Right lobe of liver (tissue), 6 donors: ENCODE data around the gene FGF2. TPM values are rescaled to one million over a fixed set of nuclear protein-coding genes. Genes with fewer than 3 reads are reported as not detected.

Experiments used
- ATAC-seq, 4 donors: fragments of 200-7000 bp; cut with Tn5 transposase; one replicate each; pipeline ENCODE4 v1.9.1; 2020; ENCODE audit warnings: mild to moderate bottlenecking in 4 of 4, moderate library complexity in 4 of 4
- DNase-seq, 3 donors: peaks; one replicate each; pipeline ENCODE4 v3.0.0-alpha.2; 2020
- H3K27ac ChIP-seq, 3 donors: fragments of 200-600 bp; one replicate each; pipeline ENCODE4 v1.8.0; 2022
- H3K27me3 ChIP-seq, 2 donors: fragments of 200-600 bp; one replicate each; pipeline ENCODE4 v1.8.0; 2022
- H3K36me3 ChIP-seq, 4 donors: fragments of 200-600 bp; sonication (generic) in 1 of 4; one replicate each; pipeline versions ENCODE4 v1.5.1 to v1.8.0; 2017 to 2022; ENCODE audit warnings: control low read depth in 1 of 4
- H3K4me1 ChIP-seq, 4 donors: fragments of 200-600 bp; sonication (generic) in 1 of 4; one replicate each; pipeline versions ENCODE4 v1.5.1 to v1.8.0; 2017 to 2022; ENCODE audit warnings: control low read depth in 1 of 4
- H3K4me3 ChIP-seq, 3 donors: fragments of 200-600 bp; one replicate each; pipeline ENCODE4 v1.8.0; 2022
- H3K9me3 ChIP-seq, 4 donors: fragments of 200-600 bp; sonication (generic) in 1 of 4; one replicate each; pipeline versions ENCODE4 v1.5.1 to v1.8.0; 2017 to 2022; ENCODE audit warnings: control low read depth in 1 of 4
- CTCF ChIP-seq, 4 donors: fragments of 200-600 bp in 3 of 4; fragments of 450-650 bp in 1 of 4; IDR thresholded peaks; one replicate each; pipeline versions ENCODE4 v1.5.1 to v1.8.0; 2016 to 2022; ENCODE audit warnings: antibody characterized with exemption in 4 of 4, mild to moderate bottlenecking in 2 of 4
- POLR2A ChIP-seq: fragments of 450-650 bp; IDR thresholded peaks from one replicate; pipeline ENCODE4 v1.6.1; 2017; ENCODE audit warnings: antibody characterized with exemption, mild to moderate bottlenecking
- WGBS: methylation state at CpG from one replicate; pipeline ENCODE4 v1.1.6; 2018; ENCODE audit warnings: low coverage, low lambda C conversion rate; ENCODE audit not compliant: insufficient coverage; ENCODE audit errors: missing lambda C conversion rate; 5-methylcytosine and 5-hydroxymethylcytosine counted together
- intact Hi-C, 2 donors: fragments of 100-400 bp; cut with DNase I; formaldehyde crosslinking; loops; one replicate each; pipeline versions ENCODE4 v1.11.2 to v1.14.1; 2022
- total RNA-seq, 6 experiments: library from RNA; depleted of rRNA in 2 of 6; stranded (reverse); fragments of >200 nt in 2 of 6; fragmentation: NEBNext Ultra II Directional in 3 of 6; extraction: Animal tissue kit (Norgen Biotek cat#: 25700) in 3 of 6; gene quantifications; one replicate each; pipeline versions ENCODE4 v1.1.0 to v1.2.4, GENCODE V29; 2016 to 2023
- donor health status: DM: no; HTN: yes; CAD: no.
- donor health status: DM: no; HTN: no; CAD: no.
- donor health status: DM: no; HTN: no; CAD: no.
- donor health status: DM: no; HTN: yes; CAD: no.
- donor health status: DM: no; HTN: yes; CAD: no.

The FGF2 gene
- total RNA-seq, 6 experiments from 2014 or later: 0.88 to 1.6 (median 1.1) TPM

DNA sequence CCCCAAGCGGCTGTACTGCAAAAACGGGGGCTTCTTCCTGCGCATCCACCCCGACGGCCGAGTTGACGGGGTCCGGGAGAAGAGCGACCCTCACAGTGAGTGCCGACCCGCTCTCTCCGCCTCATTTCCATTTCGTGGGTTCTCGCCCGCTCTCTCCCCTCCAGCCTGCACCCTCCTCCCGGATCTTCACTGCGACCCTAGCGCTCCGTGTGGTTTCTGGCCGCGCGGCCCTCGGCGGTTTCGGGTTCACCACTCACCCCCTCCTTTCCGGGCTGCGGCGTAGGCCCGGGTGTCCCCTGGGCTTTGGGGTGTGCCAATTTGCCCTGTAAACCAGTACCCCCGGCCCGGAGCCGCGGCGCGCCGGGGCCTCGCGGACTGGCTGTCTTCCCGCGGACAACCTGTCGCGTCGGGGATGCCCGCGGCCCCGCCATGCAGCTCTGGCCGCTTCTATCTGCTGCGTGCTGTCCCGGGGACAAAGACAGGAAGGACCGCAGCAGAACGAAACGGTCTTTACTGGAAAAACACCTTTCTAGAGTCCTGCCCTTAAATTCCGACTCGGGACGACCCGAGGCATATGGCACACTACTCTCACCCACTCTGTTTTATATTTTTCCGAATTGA, 737 bp downstream of the FGF2 start:
- intact Hi-C loops: no loop called here
- Histone ChIP-seq H3K27me3 (no peaks in the 10 kb centered on the region), H3K36me3 (no peaks in the 10 kb centered on the region), H3K4me1 (peaks cover 0 to 13% (median 0%) of the 10 kb centered on the region in 4 donors), H3K4me3 (peak overlapping the region; percentile 54 to 63 (median 57)), H3K9me3 (no peaks in the 10 kb centered on the region), H3K27ac (peak overlapping the region in 1 of 3 donors; percentile 16)
- no peak for TF ChIP-seq CTCF (IDR thresholded peaks at IDR 0.05)
- TF ChIP-seq POLR2A: no peak
- DNase-seq (peak; percentile 30 to 58 (median 46)), ATAC-seq (peak; percentile 70 to 81 (median 70))
- 1% methylated on average over 25 of the region's 57 CpGs for WGBS

GRCh38 chr4:122827879-122828601, 1.4 kb downstream of the FGF2 start:
- DNase-seq: no peak
- intact Hi-C loops: no loop called here
- peak; percentile 59 to 78 (median 70) for ATAC-seq
- TF ChIP-seq CTCF (IDR thresholded peaks at IDR 0.05): peak in 1 of 4 donors; percentile 20
- no peak for TF ChIP-seq POLR2A
- H3K27ac ChIP-seq: no peak overlapping the region
- WGBS: 18% methylated on average over 10 of the region's 10 CpGs
- peaks cover 0 to 13% (median 0%) of the 10 kb centered on the region in 4 donors for H3K4me1 ChIP-seq
- no peaks in the 10 kb centered on the region for H3K9me3 ChIP-seq
- no peaks in the 10 kb centered on the region for H3K27me3 ChIP-seq
- peak overlapping the region; percentile 54 to 63 (median 57) for H3K4me3 ChIP-seq
- H3K36me3 ChIP-seq: no peaks in the 10 kb centered on the region

GRCh38 chr4:122830426-122831095, 3.9 kb downstream of the FGF2 start:
- H3K27ac ChIP-seq: no peak overlapping the region
- TF ChIP-seq POLR2A (no peak), CTCF (IDR thresholded peaks at IDR 0.05) (no peak)
- no peaks in the 10 kb centered on the region for H3K27me3 ChIP-seq
- H3K36me3 ChIP-seq: no peaks in the 10 kb centered on the region
- intact Hi-C loops: no loop called here
- no peak for DNase-seq
- H3K4me3 ChIP-seq: no peak overlapping the region
- no peak for ATAC-seq
- H3K4me1 ChIP-seq: peaks cover 0 to 13% (median 0%) of the 10 kb centered on the region in 4 donors
- no peaks in the 10 kb centered on the region for H3K9me3 ChIP-seq
- 85% methylated on average over 5 of the region's 5 CpGs for WGBS

GRCh38 chr4:122831515-122832196, 5.0 kb downstream of the FGF2 start:
- Histone ChIP-seq H3K9me3 (no peaks in the 10 kb centered on the region), H3K4me1 (peaks cover 0 to 13% (median 0%) of the 10 kb centered on the region in 4 donors), H3K4me3 (no peak overlapping the region), H3K36me3 (no peaks in the 10 kb centered on the region), H3K27me3 (no peaks in the 10 kb centered on the region), H3K27ac (no peak overlapping the region)
- intact Hi-C loops: no loop called here
- no peak for TF ChIP-seq POLR2A
- no peak for TF ChIP-seq CTCF (IDR thresholded peaks at IDR 0.05)
- WGBS: 78% methylated on average over 6 of the region's 6 CpGs
- no peak for DNase-seq
- ATAC-seq: no peak
